T-helper 1 cell treated with Interleukin-12 subunit alpha and Interleukin-12 subunit beta and Interleukin-4 antibody, amounts not matched to agents 30 ng/mL and 1 ng/mL, for 36 hours (primary cell): Measurements from ENCODE around the gene KCNA5. TPM values are rescaled to one million over a fixed set of nuclear protein-coding genes. Genes with fewer than 3 reads are reported as not detected.

Experiments
- intact Hi-C: fragments of 100-400 bp; cut with micrococcal nuclease; formaldehyde crosslinking; loops from one replicate; pipeline ENCODE4 v1.15.1; 2024
- total RNA-seq: library from RNA; stranded (reverse); gene quantifications from 2 replicates; pipeline ENCODE4 v1.2.3, GENCODE V29; 2022

KCNA5 gene
- total RNA-seq, 1 donor from 2014 or later, result not detected

GRCh38 chr12:5026342-5026938 lies 17.2 kb upstream of the KCNA5 start:
- intact Hi-C loops, result loop anchor here (10.0 kb wide), 1 partner anchor 418 kb away; no protein-coding TSS in a partner anchor

DNA sequence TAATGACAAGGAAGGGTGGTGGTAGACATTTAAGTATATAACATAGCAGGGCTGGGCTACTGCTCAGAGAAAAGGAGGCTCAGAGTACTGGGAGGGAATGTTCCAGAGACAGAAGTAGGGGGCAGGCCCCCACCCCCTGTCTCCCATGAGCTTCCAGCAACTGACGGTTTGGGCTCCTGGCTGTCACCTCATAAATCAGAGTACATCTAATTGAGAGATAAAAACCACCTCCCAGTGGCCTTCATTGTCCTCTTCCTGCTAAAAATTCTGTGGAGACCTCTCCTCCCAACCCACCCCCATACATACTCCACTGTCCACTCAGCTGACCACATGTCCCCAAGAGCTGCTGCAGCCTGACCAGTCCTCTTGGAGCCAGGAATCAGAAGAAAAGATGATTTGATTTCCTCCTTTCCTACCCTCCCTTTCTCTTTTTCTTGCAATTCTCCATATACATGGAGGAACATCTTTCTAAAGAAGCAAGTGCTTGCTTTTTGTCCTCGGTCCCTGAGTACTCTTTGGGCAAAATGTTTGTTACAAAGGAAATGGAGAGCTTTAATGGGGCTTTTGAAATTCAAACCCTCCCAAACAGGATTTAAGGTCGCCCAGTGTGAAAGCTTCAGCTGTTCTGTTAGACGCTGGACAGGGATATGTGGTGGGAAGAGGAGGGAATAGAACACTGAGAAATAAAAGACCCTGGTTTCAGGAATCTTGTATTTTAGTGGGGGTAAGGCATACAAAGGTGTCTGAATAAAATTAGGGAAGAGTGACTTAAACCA lies 16.4 kb upstream of the KCNA5 start:
- intact Hi-C loops, result loop anchor here (10.0 kb wide), 1 partner anchor 418 kb away; no protein-coding TSS in a partner anchor

DNA sequence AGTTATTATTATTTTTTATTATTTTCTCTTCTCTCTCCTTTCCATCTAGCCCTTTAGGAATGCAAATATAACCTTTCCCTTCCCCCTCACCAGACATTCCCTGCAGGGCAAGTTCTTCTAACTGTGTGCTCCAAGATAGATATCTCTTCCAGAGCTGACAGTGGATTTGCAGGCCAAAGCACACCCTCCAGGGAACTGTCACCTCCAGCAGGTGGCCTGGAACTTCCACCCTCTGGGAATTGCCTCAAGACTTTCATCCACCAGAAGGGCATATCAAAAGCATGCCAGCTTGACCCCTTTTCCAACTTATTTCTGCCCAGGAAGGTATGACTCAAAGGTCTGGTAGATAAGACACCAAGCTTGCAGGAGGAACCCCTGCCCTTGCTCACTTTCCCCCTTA lies 13.6 kb upstream of the KCNA5 start:
- intact Hi-C loops, result no loop called here

- intact Hi-C loops, result no loop called here
Observed at GRCh38 chr12:5031242-5031641, 12.4 kb upstream of the KCNA5 start.

GRCh38 chr12:5031958-5032357 lies 11.7 kb upstream of the KCNA5 start:
- intact Hi-C loops, result no loop called here

GRCh38 chr12:5032821-5033220 lies 10.9 kb upstream of the KCNA5 start:
- intact Hi-C loops, result no loop called here

DNA sequence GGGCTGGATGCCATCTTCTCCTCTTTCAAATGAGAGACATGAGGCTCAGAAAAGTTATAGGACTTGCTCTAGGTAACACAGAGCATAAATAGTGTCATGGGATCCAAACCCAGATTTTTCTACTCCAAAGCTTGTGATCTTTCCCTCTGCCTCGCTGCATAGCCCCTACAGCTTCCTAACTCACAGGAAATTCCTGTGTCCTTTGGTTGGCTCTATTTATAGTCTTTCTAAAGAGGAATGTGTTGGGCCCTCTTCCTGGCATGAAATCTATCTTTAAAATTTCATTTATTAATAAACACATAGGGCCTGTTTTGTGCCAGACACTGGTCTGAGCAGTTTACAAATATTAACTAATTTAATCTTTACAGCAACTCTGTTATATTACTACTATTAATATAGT lies 9.8 kb upstream of the KCNA5 start:
- intact Hi-C loops, result no loop called here

- intact Hi-C loops, result no loop called here
Observed at GRCh38 chr12:5034603-5035002, 9.1 kb upstream of the KCNA5 start.

DNA sequence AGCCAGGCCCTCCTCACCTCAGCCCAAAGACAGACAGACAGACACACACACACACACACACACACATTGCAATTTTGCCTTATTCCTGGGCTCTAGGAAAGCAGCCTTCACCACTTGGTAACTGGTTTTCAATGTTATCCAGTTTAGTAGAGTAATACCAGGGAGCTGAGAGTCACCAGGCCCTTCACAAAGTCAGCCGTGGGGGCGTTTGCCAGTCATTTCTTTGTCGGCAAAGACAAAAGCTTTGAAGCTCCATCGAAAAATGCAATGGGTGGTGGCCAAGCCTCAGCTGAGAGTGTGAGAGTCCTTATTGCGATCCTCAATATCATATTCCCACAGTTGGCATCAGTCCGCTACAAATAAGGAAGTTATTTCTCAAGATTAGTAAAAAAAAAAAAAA lies 8.1 kb upstream of the KCNA5 start:
- intact Hi-C loops, result no loop called here

GRCh38 chr12:5036031-5036430 lies 7.6 kb upstream of the KCNA5 start:
- intact Hi-C loops, result no loop called here

DNA sequence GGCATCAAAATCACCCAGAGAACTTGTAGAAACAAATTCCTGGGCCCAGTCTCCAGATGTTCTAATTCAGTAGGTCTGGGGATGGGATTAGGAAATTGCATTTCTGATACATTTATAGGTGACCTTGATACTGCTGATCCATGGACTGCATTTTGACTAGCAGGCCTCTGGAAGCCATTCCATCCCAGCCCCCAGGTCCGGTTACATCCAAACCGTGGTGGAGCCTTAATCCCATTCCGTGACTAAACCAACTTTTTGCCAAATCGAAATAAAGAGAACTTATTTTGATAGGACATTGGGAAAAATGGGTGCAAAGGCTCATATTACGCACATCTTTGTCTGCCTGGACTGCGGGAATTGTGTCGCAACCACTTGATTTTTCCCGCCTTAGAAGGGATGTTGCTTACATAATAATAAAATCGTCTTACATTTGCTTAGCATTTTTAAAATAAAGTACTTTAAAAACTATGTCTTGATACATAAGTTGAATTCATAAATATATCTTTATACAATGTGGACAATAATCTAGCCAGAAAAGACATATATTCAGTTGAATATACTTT lies 5.8 kb upstream of the KCNA5 start:
- intact Hi-C loops, result no loop called here

GRCh38 chr12:5038781-5039311 lies 4.8 kb upstream of the KCNA5 start:
- intact Hi-C loops, result no loop called here

- intact Hi-C loops, result no loop called here
Observed at GRCh38 chr12:5039815-5040214, 3.9 kb upstream of the KCNA5 start.

GRCh38 chr12:5040368-5040767 lies 3.3 kb upstream of the KCNA5 start:
- intact Hi-C loops, result no loop called here

- intact Hi-C loops, result no loop called here
Observed at GRCh38 chr12:5044420-5045295, 979 bp downstream of the KCNA5 start.

DNA sequence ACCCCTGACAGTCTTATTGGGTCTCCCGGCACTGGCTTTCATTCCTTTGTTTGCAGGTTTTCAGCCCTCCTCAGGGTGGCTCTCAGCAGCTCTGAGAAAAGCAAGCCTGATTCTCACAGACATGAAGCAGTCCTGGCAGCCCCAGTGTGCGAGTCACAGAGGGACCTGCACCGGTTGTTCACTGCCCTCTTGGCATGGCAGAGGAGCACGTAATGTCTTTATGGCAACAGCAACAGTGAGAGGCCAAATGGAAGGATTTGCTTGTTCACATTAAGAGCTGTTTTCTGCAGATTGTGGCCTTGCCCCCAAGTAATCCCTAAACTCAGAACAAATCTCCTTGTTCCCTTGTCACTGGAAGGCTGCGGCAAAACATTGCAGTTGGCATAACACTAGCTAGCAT lies 3.4 kb downstream of the KCNA5 start:
- intact Hi-C loops, result no loop called here

- intact Hi-C loops, result no loop called here
Observed at GRCh38 chr12:5047729-5048128, 4.0 kb downstream of the KCNA5 start.

- intact Hi-C loops, result no loop called here
Observed at GRCh38 chr12:5050542-5050941, 6.9 kb downstream of the KCNA5 start.

GRCh38 chr12:5051334-5051733 lies 7.7 kb downstream of the KCNA5 start:
- intact Hi-C loops, result no loop called here

DNA sequence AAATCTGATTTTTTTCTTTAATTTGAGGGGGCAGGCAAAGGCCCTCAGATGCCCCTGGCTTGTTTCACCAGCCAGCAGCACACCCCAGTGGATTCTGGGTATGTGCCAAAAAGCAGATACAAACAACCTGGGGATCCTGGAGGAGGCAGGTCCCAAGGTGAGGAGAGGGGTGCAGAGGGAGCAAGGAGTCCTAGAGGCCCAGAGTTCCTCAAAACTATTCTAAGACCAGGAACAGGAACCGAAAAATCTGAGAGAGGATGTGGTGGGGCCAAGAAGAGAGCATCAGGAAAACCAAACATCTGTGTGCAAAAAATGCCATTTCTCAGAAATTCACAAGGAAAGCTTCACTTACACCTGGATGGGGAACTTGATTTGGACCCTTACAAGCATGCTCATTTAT lies 8.2 kb downstream of the KCNA5 start:
- intact Hi-C loops, result no loop called here

DNA sequence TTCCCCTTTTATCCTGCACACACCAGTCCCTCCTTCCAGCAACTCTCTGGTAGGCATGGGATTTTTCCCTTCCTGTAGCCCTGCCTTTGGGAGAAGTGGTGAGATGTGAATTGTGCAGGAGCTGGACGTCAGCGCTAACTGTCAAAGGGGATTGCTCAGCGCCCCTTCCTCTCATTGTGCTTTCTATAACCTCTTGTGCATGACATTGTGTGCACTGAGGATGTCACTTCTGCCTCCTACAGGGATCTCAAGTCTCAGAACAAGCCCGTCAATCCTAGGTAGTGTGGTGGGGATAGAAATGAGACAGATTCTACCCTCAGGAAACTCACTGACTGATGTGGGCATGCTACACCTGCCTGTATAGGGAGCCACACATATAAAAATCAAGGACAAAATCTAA lies 8.7 kb downstream of the KCNA5 start:
- intact Hi-C loops, result no loop called here
